ENCODE measurements around the gene CCDC24.

DNA sequence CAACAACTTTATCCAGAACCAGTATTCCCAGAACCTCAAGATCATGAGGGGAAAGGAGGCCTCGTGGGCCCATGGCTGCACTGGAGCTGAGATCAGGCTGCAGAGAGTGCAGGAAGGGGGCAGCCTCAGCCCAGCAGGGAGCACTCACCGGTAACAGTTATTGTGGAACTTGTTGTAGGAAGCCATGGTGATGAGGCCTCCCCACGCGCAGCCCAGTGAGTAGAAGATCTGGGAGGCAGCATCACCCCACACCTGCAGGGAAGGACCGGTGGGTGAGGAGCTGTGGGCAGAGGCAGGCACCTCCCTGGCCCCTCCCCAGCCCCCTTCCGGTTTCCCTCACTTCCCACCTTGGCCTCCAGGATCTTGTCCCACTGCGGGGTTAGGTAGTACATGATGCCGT, 10.8 kb downstream of the CCDC24 start:
- TF ChIP-seq CTCF (conservative IDR thresholded peaks at IDR 0.05 in 1 of 2, IDR thresholded peaks at IDR 0.05 in 1 of 2; ENCODE audit: low read depth in 1 of 2, low read length in 2 of 2) (no peak), EZH2 (IDR thresholded peaks at IDR 0.05; ENCODE audit: low read length, missing control alignments) (no peak)
